HepG2 (cell line): ENCODE measurements around the gene ATG2B. TPM values are rescaled to one million over a fixed set of nuclear protein-coding genes. Genes with fewer than 3 reads are reported as not detected.

ENCODE experiments used
- ATAC-seq: fragments of 200-7000 bp; cut with Tn5 transposase; 3 replicates; pipeline ENCODE4 v1.9.1; 2020; ENCODE audit warnings: mild to moderate bottlenecking, moderate library complexity
- BruUV-seq: library from RNA; stranded (reverse); fragments of 400-500 nt; replicated peaks from 2 replicates; lab custom pipeline; 2021; lab: Mats Ljungman, UMichigan
- CTCF ChIA-PET: fragments of 300-600 bp; formaldehyde crosslinking; extraction: SDS; loops from one replicate; lab custom pipeline; 2021; ENCODE audit warnings: low total read pairs, inconsistent platforms, low intra/inter-chr PET ratio; lab: Yijun Ruan, JAX
- POLR2A ChIA-PET: fragments of 350-600 bp; sonication (Branson Sonifier 250); formaldehyde crosslinking; loops from one replicate; lab custom pipeline; 2020; ENCODE audit warnings: antibody characterized with exemption, inconsistent platforms; lab: Yijun Ruan, JAX
- DNase-seq: peaks from one replicate; pipeline ENCODE4 v3.0.0-alpha.2; 2015; ENCODE audit warnings: low spot score
- FAIRE-seq: peaks from 3 replicates; lab custom pipeline; 2011; peaks lifted over from hg19 to GRCh38; lab: Jason Lieb, UNC
- H2AFZ ChIP-seq: one replicate; pipeline ENCODE4 v1.6.1; 2011; ENCODE audit warnings: low read length, inconsistent platforms
- H3K27ac ChIP-seq: fragments of 300-600 bp; 3 replicates; pipeline ENCODE4 v1.8.0; 2011; ENCODE audit warnings: mixed run types, mild to moderate bottlenecking, mixed read lengths, low read length, inconsistent platforms; ENCODE audit not compliant: insufficient read depth; ENCODE audit errors: extremely low read length
- H3K27me3 ChIP-seq, 2 experiments: fragments of 200-600 bp in 1 of 2; 2 replicates in 1 of 2; 3 replicates in 1 of 2; pipeline versions ENCODE4 v1.6.0 to v1.8.0; 2011; ENCODE audit warnings: low read length in 2 of 2, mild to moderate bottlenecking in 2 of 2, moderate library complexity in 2 of 2, inconsistent platforms in 1 of 2; ENCODE audit not compliant: insufficient read depth in 2 of 2, control insufficient read depth in 1 of 2
- H3K36me3 ChIP-seq, 2 experiments: fragments of 200-600 bp in 1 of 2; replicated peaks in 1 of 2; 2 replicates in 1 of 2; 3 replicates in 1 of 2; pipeline versions ENCODE4 v1.5.1 to v1.8.0; 2011; ENCODE audit warnings: low read length in 2 of 2, inconsistent platforms in 1 of 2; ENCODE audit not compliant: insufficient read depth in 2 of 2, control insufficient read depth in 1 of 2
- H3K4me1 ChIP-seq: 2 replicates; pipeline ENCODE4 v1.5.1; 2012; ENCODE audit warnings: low read length, inconsistent platforms; ENCODE audit not compliant: insufficient read depth
- H3K4me2 ChIP-seq: 2 replicates; pipeline ENCODE4 v1.6.0; 2011; ENCODE audit warnings: low read depth, low read length, inconsistent platforms
- H3K4me3 ChIP-seq, 3 experiments: fragments of 200-600 bp in 1 of 3; sonication (generic), shearing (Covaris generic) in 1 of 3; replicated peaks in 1 of 3; 2 replicates each; pipeline ENCODE4 v1.5.1; 2011 to 2016; ENCODE audit warnings: low read length in 3 of 3, inconsistent platforms in 2 of 3, low read depth in 2 of 3, mild to moderate bottlenecking in 2 of 3, control low read depth in 1 of 3, mixed read lengths in 1 of 3; ENCODE audit not compliant: insufficient read depth in 1 of 3
- H3K79me2 ChIP-seq: one replicate; pipeline ENCODE4 v1.6.1; 2011; ENCODE audit warnings: low read length, inconsistent platforms; ENCODE audit not compliant: insufficient read depth
- H3K9ac ChIP-seq: 2 replicates; pipeline ENCODE4 v1.6.0; 2011; ENCODE audit warnings: mild to moderate bottlenecking, low read depth, low read length, inconsistent platforms; ENCODE audit not compliant: insufficient read depth
- H3K9me3 ChIP-seq: 2 replicates; pipeline ENCODE4 v1.5.1; 2012; ENCODE audit warnings: mild to moderate bottlenecking, low read length
- H4K20me1 ChIP-seq: 2 replicates; pipeline ENCODE4 v1.6.0; 2011; ENCODE audit warnings: inconsistent platforms, mild to moderate bottlenecking, low read length, moderate library complexity; ENCODE audit not compliant: insufficient read depth
- E2F2 ChIP-seq: sonication (generic); formaldehyde crosslinking; IDR thresholded peaks from 2 replicates; pipeline ENCODE4 v1.4.0; 2020; ENCODE audit warnings: missing genetic modification reagents, borderline replicate concordance
- HES4 ChIP-seq: sonication (generic); formaldehyde crosslinking; IDR thresholded peaks from 2 replicates; pipeline ENCODE4 v1.9.0; 2021; ENCODE audit warnings: mild to moderate bottlenecking, missing genetic modification reagents, borderline replicate concordance
- MEIS2 ChIP-seq: sonication (generic); formaldehyde crosslinking; IDR thresholded peaks from 2 replicates; pipeline ENCODE4 v1.9.0; 2021; ENCODE audit warnings: mild to moderate bottlenecking, missing genetic modification reagents
- PHB2 ChIP-seq: fragments of 450-650 bp; IDR thresholded peaks from 2 replicates; pipeline ENCODE4 v1.6.1; 2018; ENCODE audit not compliant: partially characterized antibody
- RERE ChIP-seq: IDR thresholded peaks from 2 replicates; pipeline ENCODE4 v1.6.1; 2016; ENCODE audit warnings: low read depth, missing genetic modification reagents, missing compliant biosample characterization
- SP4 ChIP-seq: sonication (generic); formaldehyde crosslinking; IDR thresholded peaks from 2 replicates; pipeline ENCODE4 v1.8.1; 2023; ENCODE audit warnings: mild to moderate bottlenecking, missing genetic modification reagents
- TFDP1 ChIP-seq: IDR thresholded peaks from 2 replicates; pipeline ENCODE4 v1.6.1; 2016; ENCODE audit warnings: missing compliant biosample characterization, missing genetic modification reagents, borderline replicate concordance
- ZFP36L1 ChIP-seq: sonication (generic); formaldehyde crosslinking; IDR thresholded peaks from 2 replicates; pipeline ENCODE4 v1.8.0; 2022; ENCODE audit warnings: mild to moderate bottlenecking, missing genetic modification reagents, moderate library complexity
- ZNF12 ChIP-seq: sonication (generic); formaldehyde crosslinking; IDR thresholded peaks from 2 replicates; pipeline ENCODE4 v1.5.0; 2020; ENCODE audit warnings: missing genetic modification reagents
- ZNF205 ChIP-seq: IDR thresholded peaks from 2 replicates; pipeline ENCODE4 v1.6.1; 2018; ENCODE audit warnings: missing biosample characterization, missing genetic modification reagents
- ZNF891 ChIP-seq: sonication (generic); formaldehyde crosslinking; IDR thresholded peaks from 2 replicates; pipeline ENCODE4 v1.5.0; 2020; ENCODE audit warnings: mild to moderate bottlenecking, missing genetic modification reagents
- ZSCAN25 ChIP-seq: sonication (generic); formaldehyde crosslinking; IDR thresholded peaks from 2 replicates; pipeline ENCODE4 v1.8.0; 2022; ENCODE audit warnings: mild to moderate bottlenecking, missing genetic modification reagents
- WGBS: methylation state at CpG from one replicate; pipeline ENCODE4 v1.1.6; 2017; ENCODE audit warnings: low lambda C conversion rate; 5-methylcytosine and 5-hydroxymethylcytosine counted together
- in situ Hi-C: cut with HindIII; loops from 2 replicates; pipeline ENCODE4 v1.10.0; 2017; ENCODE audit warnings: low pct_unique_long_range_greater_than_20kb; ENCODE audit not compliant: extremely low pct_ligation_motif_present
- intact Hi-C: fragments of 100-400 bp; cut with micrococcal nuclease; formaldehyde crosslinking; loops from one replicate; pipeline ENCODE4 v1.10.0; 2022; ENCODE audit not compliant: unreplicated experiment
- polyA plus RNA-seq, 8 experiments: library from polyadenylated mRNA; depleted of rRNA in 3 of 8; stranded (reverse) in 7 of 8; unstranded in 1 of 8; fragments of >200 nt; fragmentation: Illumina TruSeq in 4 of 8; extraction: Trizol in 4 of 8; gene quantifications; 2 replicates each; pipeline versions ENCODE4 v1.2.1 to v1.2.3, GENCODE V29; 2011 to 2016; ENCODE audit warnings: low read depth in 4 of 8, missing spikeins in 1 of 8, mixed read lengths in 1 of 8; ENCODE audit not compliant: insufficient read depth in 1 of 8
- total RNA-seq, 5 experiments: library from RNA; depleted of rRNA; stranded (reverse); fragments of >200 nt; fragmentation: Illumina TruSeq; extraction: Trizol; gene quantifications; 2 replicates each; pipeline ENCODE4 v1.2.3, GENCODE V29; 2016; ENCODE audit warnings: low read depth in 1 of 5

Gene ATG2B
- total and polyA plus RNA-seq, 2 of the 13 experiments (the other 11 are each of a cell fraction or from before 2014, with no cell fraction given): 7.4 to 7.5 TPM

- no peak for FAIRE-seq
- no peak overlapping the region for H3K27ac ChIP-seq
- H3K9ac ChIP-seq: no peak overlapping the region
- no peaks in the 10 kb centered on the region for H3K36me3 ChIP-seq
- ATAC-seq: no peak
- DNase-seq: no peak
- BruUV-seq: no TSS peak
- ChIA-PET CTCF (no interaction called here), POLR2A (no interaction called here)
- no peak overlapping the region for H3K4me3 ChIP-seq
- no peak overlapping the region for H2AFZ ChIP-seq
- H3K4me2 ChIP-seq: no peak overlapping the region
- intact Hi-C loops (no loop called here), in situ Hi-C loops (no loop called here)
- TF ChIP-seq ZNF891 (CRISPR knock-in tag) (no peak), SP4 (CRISPR knock-in tag) (no peak), E2F2 (CRISPR knock-in tag) (no peak), ZFP36L1 (CRISPR knock-in tag) (no peak), MEIS2 (CRISPR knock-in tag) (no peak), ZNF205 (CRISPR knock-in tag) (no peak), TFDP1 (CRISPR knock-in tag) (no peak), PHB2 (no peak), RERE (CRISPR knock-in tag) (no peak), HES4 (CRISPR knock-in tag) (no peak), ZNF12 (CRISPR knock-in tag) (no peak), ZSCAN25 (CRISPR knock-in tag) (no peak)
- H3K79me2 ChIP-seq: no peaks in the 10 kb centered on the region
- H3K27me3 ChIP-seq: no peaks in the 10 kb centered on the region; a peak in 1 of 5 replicates
- H3K9me3 ChIP-seq: no peaks in the 10 kb centered on the region
- 64% methylated on average over 7 of the region's 7 CpGs for WGBS
- H3K4me1 ChIP-seq: peaks cover 18% of the 10 kb centered on the region
- no peaks in the 10 kb centered on the region for H4K20me1 ChIP-seq
These were observed 31.1 kb upstream of the ATG2B start for GRCh38 chr14:96394047-96394815.
